GM20431 (cell line): ENCODE data around the gene KRTAP5-5.
"Not testable (repeated sequence)": the region's sequence is repeated elsewhere in the genome, so short reads cannot be mapped to it uniquely, and the experiment has no call there.

Source experiments
- in situ Hi-C: fragments of 300-500 bp; cut with MseI, MboI; formaldehyde crosslinking; loops from one replicate; pipeline ENCODE4 v1.15.0; 2020; ENCODE audit warnings: low sequenced_read_pairs; ENCODE audit not compliant: unreplicated experiment

KRTAP5-5 gene

DNA sequence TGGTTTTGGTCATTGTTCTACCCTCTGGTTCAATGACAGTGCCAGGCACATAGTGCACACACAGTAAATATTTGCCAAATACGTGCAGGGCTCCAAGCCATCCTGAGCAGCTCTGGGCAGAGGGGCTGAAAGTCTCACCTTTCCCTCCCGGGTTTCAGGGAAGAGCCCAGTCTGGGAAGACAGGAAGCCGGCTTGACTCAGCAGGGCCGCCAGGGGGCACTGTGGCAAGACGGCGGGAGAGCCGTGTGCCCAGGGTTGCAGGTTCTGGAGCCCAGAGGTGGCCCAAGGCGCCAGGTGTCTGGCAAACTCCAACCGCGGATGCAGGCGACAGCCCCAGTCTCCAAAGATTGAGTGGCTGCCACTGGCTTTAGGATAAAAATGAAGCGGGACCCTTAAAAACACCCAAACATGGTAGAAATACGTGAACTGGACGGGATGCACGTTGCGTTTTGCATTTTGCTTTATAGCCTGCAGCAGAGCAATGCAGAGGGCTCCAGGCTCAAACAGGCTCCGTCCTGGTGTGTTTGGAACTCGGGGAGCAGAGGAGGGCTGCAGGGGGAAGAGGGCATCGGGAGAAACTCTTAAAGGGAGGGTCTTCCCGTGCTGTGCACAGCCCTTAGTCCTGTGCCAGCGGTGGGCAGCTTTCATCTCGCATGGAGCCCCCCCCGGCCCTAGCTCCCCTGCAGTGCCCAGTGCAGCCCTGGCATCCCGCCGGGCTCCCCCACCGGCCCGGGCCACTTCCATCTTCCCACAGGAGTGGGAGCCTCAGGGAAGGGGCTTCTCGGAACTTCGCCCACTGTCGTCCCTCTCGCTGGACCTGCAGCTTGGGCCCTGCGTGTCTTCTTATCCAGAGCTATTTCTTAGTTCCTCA is 10.7 kb downstream of the KRTAP5-5 start:
- in situ Hi-C loops = no loop called here

DNA sequence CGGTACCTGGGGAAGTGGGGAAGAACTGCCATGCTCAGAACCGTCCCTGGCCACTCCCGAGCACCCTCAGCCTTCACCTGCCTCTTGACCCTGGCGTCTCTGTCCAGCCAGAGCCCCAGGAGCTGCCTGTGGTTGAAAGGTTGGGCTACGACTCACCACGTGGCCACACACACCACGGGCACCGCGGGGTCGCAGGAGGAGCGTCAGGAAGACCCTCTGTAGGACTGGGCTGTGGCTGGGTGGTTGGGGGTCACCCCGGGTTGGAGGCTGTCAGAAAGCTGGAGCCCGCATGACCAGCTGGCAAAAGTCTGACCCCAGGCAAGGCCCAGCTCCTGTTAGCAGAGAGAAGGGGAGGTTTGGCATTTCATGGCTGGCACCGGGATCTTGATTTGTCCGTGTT is 11.5 kb downstream of the KRTAP5-5 start:
- in situ Hi-C loops = no loop called here

GRCh38 chr11:1642288-1643145 is 12.9 kb downstream of the KRTAP5-5 start:
- in situ Hi-C loops = no loop called here

- in situ Hi-C loops = no loop called here
Observed at GRCh38 chr11:1643146-1643690, 13.6 kb downstream of the KRTAP5-5 start.

DNA sequence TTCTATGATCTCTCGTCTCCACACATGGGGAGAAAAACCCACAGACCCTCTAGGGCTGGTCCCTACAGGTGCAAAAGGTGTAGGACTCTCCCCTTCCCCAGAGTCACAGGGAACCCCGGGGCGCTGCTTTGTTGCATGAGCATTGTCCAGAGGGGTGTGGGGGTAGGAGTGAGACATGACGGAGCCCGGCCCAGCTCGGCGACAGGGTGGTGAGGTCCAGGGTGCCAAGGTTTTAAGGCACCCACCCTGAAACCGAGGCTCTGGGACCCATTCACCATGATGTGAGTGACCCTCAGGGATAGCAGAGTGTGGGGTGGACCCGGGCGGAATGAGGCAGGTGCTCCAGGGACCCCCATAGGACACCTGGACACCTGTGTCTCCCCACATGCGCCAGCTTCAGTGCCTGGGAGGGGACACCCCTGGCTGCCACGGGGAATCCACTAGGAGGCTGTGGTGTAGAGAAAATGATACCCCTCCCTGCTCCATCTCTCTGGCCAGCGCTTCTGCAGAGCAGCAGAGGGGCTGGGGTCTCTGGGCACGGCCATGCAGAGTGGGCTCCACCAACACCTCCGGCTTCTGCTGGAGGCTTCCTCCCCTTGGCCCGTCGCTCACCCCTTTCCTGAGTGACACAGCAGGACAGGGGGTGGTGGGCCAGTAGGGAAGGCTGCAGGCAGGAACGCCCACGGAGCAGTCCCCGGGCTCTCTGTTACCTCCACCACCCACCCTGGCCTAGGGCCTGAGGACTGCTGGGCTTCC is 15.2 kb downstream of the KRTAP5-5 start:
- in situ Hi-C loops = no loop called here

DNA sequence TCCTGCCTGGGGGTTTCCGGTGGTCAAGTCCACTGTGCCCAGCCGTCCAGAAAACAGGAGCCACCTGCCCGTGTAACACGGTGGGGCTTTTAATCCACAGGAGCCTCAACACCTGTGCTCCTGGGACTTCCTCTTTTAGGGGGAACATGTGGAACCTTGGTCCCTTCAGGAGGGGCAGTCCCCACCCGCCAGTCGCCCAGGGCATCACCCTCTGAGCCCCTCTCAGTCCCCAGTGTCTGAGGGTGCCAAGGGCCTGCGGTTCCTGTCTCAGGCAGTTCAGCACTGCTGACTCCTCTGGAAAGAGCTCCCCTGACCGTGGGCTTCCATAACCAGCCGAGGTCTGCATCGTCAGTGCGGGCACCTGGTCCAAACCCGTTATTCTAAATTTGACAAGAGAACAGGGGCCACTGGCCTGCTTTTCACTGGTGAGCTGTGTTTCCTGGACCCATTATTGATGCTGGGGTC is 15.8 kb downstream of the KRTAP5-5 start:
- in situ Hi-C loops = no loop called here

DNA sequence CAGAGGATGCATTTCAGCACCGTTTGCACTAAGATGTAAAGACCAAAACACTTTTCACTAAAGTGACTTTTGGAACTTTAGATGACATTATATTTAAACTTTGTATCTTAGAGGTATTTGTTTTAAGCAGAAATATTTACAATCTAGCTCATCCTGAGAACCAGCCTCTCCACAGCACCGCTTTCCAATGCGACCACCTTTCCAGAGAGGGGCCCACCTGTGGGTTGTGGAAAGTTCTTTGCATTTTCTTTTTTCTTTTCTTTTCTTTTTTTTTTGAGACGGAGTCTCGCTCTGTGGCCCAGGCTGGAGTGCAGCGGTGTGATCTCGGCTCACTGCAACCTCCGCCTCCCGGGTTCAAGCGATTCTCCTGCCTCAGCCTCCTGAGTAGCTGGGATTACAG is 17.0 kb downstream of the KRTAP5-5 start:
- in situ Hi-C loops = not testable (repeated sequence)

DNA sequence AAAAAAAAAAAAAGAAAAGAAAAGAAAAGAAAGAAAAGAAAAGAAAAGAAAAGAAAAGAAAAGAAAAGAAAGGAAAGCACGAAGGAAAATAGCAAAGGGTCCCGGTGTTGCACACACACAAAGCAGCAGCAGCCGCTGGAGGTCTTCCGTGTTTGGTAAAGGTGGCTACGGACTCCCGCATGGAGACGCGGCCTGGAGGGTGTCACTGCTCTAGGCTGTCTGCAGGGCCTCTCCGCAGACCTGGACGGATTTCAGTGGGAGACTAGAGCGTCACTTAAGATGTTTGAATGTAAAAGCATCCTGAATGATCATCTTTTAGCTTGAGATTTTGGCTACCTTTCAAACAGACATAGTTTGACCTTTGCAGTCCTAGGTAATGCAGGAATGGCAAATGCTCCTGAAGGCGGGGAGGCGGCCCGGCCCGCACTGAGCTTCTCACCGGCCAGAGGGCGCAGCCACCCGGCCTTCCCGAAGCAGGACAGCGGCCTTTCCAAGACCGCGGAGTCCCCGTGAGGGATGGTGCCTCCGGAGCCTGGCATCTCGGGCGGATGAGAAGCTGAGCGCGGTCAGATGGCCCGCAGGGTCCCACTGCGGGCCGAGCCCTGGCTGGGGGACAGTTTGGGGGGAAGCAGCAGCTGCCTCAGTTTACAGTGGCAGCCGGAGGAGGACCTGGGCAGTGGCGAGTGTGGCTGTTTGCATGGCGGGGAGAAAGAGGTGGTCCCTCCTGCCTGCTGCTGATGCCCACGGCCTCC is 18.5 kb downstream of the KRTAP5-5 start:
- in situ Hi-C loops = no loop called here

- in situ Hi-C loops = no loop called here
Observed at GRCh38 chr11:1648653-1649420, 19.3 kb downstream of the KRTAP5-5 start.

DNA sequence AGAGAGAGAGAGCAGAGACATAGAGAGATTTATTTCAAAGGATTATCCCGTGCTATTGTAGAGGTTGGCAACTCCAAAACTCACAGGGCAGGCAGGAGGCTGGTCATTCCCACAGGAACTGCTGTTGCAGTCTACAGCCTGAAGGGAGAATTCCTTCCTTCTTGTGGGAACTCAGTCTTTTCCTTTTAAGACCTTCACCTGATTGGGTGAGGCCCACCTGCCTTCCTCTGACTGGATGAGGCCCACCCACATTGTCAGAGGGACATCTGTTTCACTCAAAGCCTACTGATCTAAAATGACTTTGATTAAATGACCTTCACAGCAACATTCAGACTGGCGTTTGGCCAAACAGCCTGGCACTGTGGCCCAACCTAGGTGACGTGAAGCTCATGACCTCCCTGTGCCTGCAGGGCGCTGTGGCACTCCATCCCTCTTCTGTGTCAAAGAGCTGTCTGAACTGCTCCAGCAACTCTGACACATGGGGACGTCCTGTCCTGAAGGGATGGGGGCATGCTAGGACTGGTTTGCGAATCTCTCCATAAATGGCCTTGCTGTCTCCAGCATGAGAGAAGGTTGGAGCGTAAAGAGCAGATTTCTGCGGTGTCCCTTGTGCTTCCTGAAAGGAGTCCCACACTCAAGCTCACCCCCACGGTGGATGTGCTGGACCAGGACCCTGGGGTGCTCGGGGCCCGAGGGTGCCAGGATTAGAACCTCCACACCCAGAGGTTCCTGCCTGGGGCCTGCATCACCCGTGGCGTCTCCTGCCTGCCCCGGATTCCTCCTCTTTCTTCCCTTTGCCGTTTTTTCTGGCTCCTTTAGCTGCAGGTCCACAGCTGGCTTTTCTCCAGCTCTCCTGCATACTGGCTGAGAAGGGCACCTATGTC is 20.7 kb downstream of the KRTAP5-5 start:
- in situ Hi-C loops = no loop called here

- in situ Hi-C loops = no loop called here
Observed at GRCh38 chr11:1650918-1651262, 21.3 kb downstream of the KRTAP5-5 start.

DNA sequence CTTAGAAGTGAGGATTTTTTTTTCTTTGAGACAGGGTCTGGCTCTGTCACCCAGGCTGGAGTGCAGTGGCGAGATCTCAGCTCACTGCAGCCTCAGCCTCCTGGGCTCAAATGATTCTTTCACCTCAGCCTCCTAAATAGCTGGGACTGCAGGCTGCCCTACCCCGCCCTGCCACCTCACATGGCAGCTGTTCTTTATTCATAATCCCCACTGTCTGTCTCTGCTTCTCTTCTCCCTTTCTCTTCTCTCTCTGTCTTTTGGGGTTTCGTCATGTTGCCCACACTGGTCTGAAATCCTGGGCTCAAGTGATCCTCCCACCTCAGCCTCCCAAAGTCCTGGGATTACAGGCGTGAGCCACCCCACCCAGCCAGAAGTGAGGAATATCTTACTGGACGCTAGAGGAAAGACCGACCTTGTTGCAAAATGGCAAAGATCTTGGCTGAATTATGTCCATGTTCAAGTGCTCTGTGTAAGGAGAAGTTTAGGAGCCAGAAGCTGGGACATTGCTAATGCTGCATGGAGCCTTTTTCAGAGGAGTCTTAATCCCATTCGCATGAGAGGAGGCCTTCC is 21.9 kb downstream of the KRTAP5-5 start:
- in situ Hi-C loops = no loop called here

GRCh38 chr11:1652026-1652425 is 22.5 kb downstream of the KRTAP5-5 start:
- in situ Hi-C loops = no loop called here

GRCh38 chr11:1652442-1652770 is 22.8 kb downstream of the KRTAP5-5 start:
- in situ Hi-C loops = no loop called here

- in situ Hi-C loops = no loop called here
Observed at GRCh38 chr11:1652771-1653540, 23.4 kb downstream of the KRTAP5-5 start.

DNA sequence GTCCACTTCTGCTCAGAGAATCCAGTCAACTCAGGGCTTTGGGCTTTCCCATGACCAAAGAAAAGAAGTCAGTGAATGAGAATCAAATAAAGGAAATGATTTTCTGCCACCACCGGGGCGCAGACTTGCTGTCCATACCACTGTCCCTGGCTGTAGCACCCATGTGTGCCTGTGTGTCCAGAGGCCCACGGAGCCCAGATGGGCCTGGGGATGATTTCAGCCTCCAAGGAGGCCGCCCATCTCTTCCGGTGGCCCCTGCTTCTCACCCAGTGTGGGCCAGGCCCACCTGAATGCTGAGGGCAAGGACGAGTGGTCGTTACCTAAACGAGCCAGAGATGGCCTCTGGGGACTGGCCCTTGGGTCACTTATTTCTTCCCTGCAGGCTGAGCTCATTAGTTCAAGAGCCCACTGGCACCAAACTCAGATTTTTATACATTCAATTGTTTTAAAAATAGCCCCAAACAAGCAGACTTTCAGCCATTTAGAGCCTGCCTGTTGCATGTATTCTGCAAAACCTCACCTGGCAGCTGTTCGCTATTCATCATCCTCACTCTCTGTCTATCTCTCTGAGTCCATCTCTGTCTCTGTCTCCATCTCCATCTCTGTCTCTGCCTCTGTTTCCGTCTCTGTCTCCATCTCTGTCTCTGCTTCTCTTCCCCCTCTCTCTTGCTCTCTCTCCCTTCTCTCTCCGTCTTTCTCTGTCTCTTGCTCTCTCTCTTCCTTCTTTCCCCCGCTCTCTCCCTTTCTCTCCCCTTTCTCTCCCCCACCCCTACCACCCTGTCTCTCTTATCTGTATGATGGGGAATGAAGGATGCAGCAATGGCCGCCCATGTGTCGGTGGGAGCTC is 24.2 kb downstream of the KRTAP5-5 start:
- in situ Hi-C loops = no loop called here
